ENCODE measurements around the gene UQCC3. TPM values are rescaled to one million over a fixed set of nuclear protein-coding genes. Genes with fewer than 3 reads are reported as not detected.

The UQCC3 gene
- total and polyA plus RNA-seq, 2 of the 13 experiments (the other 11 are each of a cell fraction or from before 2014, with no cell fraction given) = 7.7 to 16.0 TPM

DNA sequence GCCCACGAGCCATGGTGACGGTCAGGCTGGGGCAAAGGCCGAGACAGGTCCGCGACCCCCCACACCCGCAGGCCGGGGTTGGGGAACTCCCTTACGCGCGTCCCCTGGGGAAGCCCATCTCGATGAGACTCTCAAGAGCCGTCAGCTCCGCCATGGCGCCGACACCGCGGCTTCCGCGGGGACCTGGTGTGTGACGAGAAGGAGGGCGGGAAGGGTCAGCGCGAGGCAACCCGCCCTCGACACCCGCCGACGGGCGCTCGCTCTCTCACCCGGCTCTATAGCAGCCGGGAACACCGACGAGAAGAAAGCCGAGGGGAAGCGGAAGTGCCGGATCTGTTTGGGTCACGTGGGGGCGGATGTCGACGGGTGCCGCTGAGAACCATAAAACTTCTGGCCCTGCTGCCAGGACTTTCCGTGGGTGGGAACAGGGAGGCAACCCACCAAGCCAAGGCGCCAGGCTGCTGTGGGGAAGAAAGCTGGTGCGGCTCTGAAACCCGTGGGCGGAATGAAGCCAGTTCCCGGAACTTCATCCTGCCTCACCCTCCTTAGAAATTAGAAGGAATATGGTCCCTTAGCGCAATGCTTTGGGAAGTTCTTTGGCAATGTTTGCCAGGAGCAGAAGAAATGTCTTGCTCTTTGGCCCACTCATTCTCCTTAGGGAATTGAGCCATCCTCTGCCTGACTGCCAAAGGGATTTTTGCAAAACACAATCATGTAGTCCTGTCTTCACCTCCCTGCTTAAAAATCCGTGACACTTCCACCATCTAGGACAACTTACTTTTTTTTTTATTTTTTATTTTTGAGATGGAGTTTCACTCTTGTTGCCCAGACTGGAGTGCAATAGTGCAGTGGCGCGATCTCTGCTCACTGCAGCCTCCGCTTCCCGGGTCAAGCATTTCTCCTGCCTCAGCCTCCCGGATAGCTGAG lies 7.6 kb downstream of the UQCC3 start, which contains the start of gene UBXN1 (continued):
- TF ChIP-seq NFIC (IDR thresholded peaks at IDR 0.05; ENCODE audit: low read length) (peak; percentile 38; the same call in 1 of the 2 replicates), TEAD2 (CRISPR knock-in tag; IDR thresholded peaks at IDR 0.05) (no peak), CC2D1A (CRISPR knock-in tag; IDR thresholded peaks at IDR 0.05) (0 out of 2 replicates have a peak, but pooled peaks have one; percentile 24), RBM39 (IDR thresholded peaks at IDR 0.05; ENCODE audit: low read depth, low read length, poor library complexity, severe bottlenecking) (peak; percentile 23), ZNF879 (CRISPR knock-in tag; IDR thresholded peaks at IDR 0.05) (no peak), FOXC1 (CRISPR knock-in tag; IDR thresholded peaks at IDR 0.05; ENCODE audit: borderline replicate concordance) (peak; percentile 29; the same call in 1 of the 2 replicates), HDAC6 (IDR thresholded peaks at IDR 0.05; ENCODE audit: low read depth, low read length) (no peak), ZNF432 (CRISPR knock-in tag; IDR thresholded peaks at IDR 0.05; ENCODE audit: borderline replicate concordance) (no peak), ZNF446 (CRISPR knock-in tag; IDR thresholded peaks at IDR 0.05) (0 out of 2 replicates have a peak, but pooled peaks have one; percentile 42), FOXA3 (CRISPR knock-in tag; IDR thresholded peaks at IDR 0.05) (peak; percentile 55), ZNF543 (CRISPR knock-in tag; IDR thresholded peaks at IDR 0.05) (peak; percentile 85), PHF20 (CRISPR knock-in tag; IDR thresholded peaks at IDR 0.05) (peak; percentile 97), ZNF549 (CRISPR knock-in tag; IDR thresholded peaks at IDR 0.05) (no peak), ZNF782 (CRISPR knock-in tag; IDR thresholded peaks at IDR 0.05; ENCODE audit: borderline replicate concordance) (peak; percentile 75; the same call in 1 of the 2 replicates), NR2F6 (IDR thresholded peaks at IDR 0.05) (no peak), NR2F6 (CRISPR knock-in tag; IDR thresholded peaks at IDR 0.05) (peak; percentile 35), MBD4 (IDR thresholded peaks at IDR 0.05; ENCODE audit: borderline replicate concordance, low read length) (no peak), ZNF713 (CRISPR knock-in tag; IDR thresholded peaks at IDR 0.05) (no peak), FOXO1 (CRISPR knock-in tag; IDR thresholded peaks at IDR 0.05) (peak; percentile 57; the same call in 1 of the 2 replicates), ZNF674 (CRISPR knock-in tag; IDR thresholded peaks at IDR 0.05; ENCODE audit: low read depth) (no peak), SMAD1 (CRISPR knock-in tag; IDR thresholded peaks at IDR 0.05; ENCODE audit: borderline replicate concordance, low read depth) (no peak), KMT2B (CRISPR knock-in tag; IDR thresholded peaks at IDR 0.05) (peak; percentile 94), ESRRA (CRISPR knock-in tag; IDR thresholded peaks at IDR 0.05; ENCODE audit: low read depth) (no peak), THAP11 (CRISPR knock-in tag; IDR thresholded peaks at IDR 0.05) (peak; percentile 93)
- TF ChIP-seq, protein P1, sequence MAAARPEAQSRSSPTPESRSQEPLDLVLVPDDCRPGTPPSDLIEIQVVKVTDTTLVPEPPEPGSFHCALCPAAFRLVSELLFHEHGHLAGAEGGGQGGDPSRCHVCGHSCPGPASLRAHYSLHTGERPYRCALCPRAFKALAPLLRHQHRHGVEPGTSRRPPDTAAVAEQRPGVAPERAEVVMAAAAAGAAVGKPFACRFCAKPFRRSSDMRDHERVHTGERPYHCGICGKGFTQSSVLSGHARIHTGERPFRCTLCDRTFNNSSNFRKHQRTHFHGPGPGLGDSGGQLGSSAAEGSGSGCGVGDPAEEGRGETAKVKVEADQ (CRISPR knock-in tag; IDR thresholded peaks at IDR 0.05; ENCODE audit: borderline replicate concordance) = no peak
- TF ChIP-seq, protein P2, sequence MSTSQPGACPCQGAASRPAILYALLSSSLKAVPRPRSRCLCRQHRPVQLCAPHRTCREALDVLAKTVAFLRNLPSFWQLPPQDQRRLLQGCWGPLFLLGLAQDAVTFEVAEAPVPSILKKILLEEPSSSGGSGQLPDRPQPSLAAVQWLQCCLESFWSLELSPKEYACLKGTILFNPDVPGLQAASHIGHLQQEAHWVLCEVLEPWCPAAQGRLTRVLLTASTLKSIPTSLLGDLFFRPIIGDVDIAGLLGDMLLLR (CRISPR knock-in tag; IDR thresholded peaks at IDR 0.05) = no peak
- TF ChIP-seq, protein P3, sequence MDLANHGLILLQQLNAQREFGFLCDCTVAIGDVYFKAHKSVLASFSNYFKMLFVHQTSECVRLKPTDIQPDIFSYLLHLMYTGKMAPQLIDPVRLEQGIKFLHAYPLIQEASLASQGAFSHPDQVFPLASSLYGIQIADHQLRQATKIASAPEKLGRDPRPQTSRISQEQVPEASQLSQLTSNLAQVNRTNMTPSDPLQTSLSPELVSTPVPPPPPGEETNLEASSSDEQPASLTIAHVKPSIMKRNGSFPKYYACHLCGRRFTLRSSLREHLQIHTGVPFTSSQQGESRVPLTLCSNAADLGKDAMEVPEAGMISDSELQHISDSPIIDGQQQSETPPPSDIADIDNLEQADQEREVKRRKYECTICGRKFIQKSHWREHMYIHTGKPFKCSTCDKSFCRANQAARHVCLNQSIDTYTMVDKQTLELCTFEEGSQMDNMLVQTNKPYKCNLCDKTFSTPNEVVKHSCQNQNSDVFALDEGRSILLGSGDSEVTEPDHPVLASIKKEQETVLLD (CRISPR knock-in tag; IDR thresholded peaks at IDR 0.05; ENCODE audit: low read depth) = no peak
- TF ChIP-seq, protein P4, sequence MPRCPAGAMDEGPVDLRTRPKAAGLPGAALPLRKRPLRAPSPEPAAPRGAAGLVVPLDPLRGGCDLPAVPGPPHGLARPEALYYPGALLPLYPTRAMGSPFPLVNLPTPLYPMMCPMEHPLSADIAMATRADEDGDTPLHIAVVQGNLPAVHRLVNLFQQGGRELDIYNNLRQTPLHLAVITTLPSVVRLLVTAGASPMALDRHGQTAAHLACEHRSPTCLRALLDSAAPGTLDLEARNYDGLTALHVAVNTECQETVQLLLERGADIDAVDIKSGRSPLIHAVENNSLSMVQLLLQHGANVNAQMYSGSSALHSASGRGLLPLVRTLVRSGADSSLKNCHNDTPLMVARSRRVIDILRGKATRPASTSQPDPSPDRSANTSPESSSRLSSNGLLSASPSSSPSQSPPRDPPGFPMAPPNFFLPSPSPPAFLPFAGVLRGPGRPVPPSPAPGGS (CRISPR knock-in tag; IDR thresholded peaks at IDR 0.05) = 0 out of 2 replicates have a peak, but pooled peaks have one; percentile 35
